Natural killer cell treated with Interleukin-12 subunit alpha and Interleukin-12 subunit beta and Interleukin-15 and Interleukin-18, amount 100 ng/mL, for 72 hours (primary cell): ENCODE results near the gene PCDHB7. TPM values are rescaled to one million over a fixed set of nuclear protein-coding genes. Genes with fewer than 3 reads are reported as not detected.
"Not testable (repeated sequence)": the region's sequence is repeated elsewhere in the genome, so short reads cannot be mapped to it uniquely, and the experiment has no call there.

Source experiments
- ATAC-seq, 2 donors: fragments of 150-1000 bp; cut with Tn5 transposase in 1 of 2; sonication (Bioruptor Pico), chemical (Tn5 transposase) in 1 of 2; 2 replicates each; pipeline ENCODE4 v1.10.0; 2021
- DNase-seq: peaks from one replicate; pipeline ENCODE4 v3.0.0; 2022; ENCODE audit warnings: low spot score
- H3K27ac Mint-ChIP-seq, 2 donors: 1 replicate in 1 of 2; 2 replicates in 1 of 2; pipeline ENCODE4 v1.8.0; 2022; ENCODE audit warnings: mixed read lengths in 2 of 2, mild to moderate bottlenecking in 1 of 2, moderate library complexity in 1 of 2
- H3K27me3 Mint-ChIP-seq, 2 donors: 1 replicate in 1 of 2; 2 replicates in 1 of 2; pipeline ENCODE4 v1.8.0; 2022; ENCODE audit warnings: mixed read lengths in 2 of 2
- H3K36me3 Mint-ChIP-seq: one replicate; pipeline ENCODE4 v1.8.0; 2022; ENCODE audit warnings: mixed read lengths
- H3K4me1 Mint-ChIP-seq, 2 donors: 1 replicate in 1 of 2; 2 replicates in 1 of 2; pipeline ENCODE4 v1.8.0; 2022; ENCODE audit warnings: low read depth in 2 of 2, mixed read lengths in 2 of 2, mild to moderate bottlenecking in 1 of 2
- H3K4me3 Mint-ChIP-seq: one replicate; pipeline ENCODE4 v1.8.0; 2022; ENCODE audit warnings: mixed read lengths
- H3K9me3 Mint-ChIP-seq: 2 replicates; pipeline ENCODE4 v1.8.0; 2022; ENCODE audit warnings: mixed read lengths
- total RNA-seq, 2 donors: library from RNA; stranded (reverse); gene quantifications; one replicate each; pipeline ENCODE4 v1.2.3, GENCODE V29; 2022

PCDHB7 gene
- total RNA-seq, 2 donors from 2014 or later = not detected

DNA sequence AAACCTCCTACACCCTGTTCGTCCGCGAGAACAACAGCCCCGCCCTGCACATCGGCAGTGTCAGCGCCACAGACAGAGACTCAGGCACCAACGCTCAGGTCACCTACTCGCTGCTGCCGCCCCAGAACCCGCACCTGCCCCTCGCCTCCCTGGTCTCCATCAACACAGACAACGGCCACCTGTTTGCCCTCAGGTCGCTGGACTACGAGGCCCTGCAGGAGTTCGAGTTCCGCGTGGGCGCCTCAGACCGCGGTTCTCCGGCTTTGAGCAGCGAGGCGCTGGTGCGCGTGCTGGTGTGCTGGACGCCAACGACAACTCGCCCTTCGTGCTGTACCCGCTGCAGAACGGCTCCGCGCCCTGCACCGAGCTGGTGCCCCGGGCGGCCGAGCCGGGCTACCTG lies 15.1 kb upstream of the PCDHB7 start:
- not testable (repeated sequence) for H3K9me3 Mint-ChIP-seq, DNase-seq, H3K4me3 Mint-ChIP-seq, H3K27ac Mint-ChIP-seq, H3K4me1 Mint-ChIP-seq, H3K36me3 Mint-ChIP-seq, H3K27me3 Mint-ChIP-seq, ATAC-seq

DNA sequence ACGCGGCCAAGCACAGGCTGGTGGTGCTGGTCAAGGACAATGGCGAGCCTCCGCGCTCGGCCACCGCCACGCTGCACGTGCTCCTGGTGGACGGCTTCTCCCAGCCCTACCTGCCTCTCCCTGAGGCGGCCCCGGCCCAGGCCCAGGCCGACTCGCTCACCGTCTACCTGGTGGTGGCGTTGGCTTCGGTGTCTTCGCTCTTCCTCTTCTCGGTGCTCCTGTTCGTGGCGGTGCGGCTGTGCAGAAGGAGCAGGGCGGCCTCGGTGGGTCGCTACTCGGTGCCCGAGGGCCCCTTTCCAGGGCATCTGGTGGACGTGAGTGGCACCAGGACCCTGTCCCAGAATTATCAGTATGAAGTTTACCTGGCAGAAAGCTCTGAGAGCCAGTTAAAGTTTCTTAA lies 14.5 kb upstream of the PCDHB7 start:
- H3K4me3 Mint-ChIP-seq, H3K9me3 Mint-ChIP-seq, H3K27ac Mint-ChIP-seq, DNase-seq, H3K27me3 Mint-ChIP-seq, H3K4me1 Mint-ChIP-seq, H3K36me3 Mint-ChIP-seq, ATAC-seq: not testable (repeated sequence)

GRCh38 chr5:141174291-141175104 lies 2.1 kb downstream of the PCDHB7 start:
- not testable (repeated sequence) for H3K36me3 Mint-ChIP-seq, H3K27ac Mint-ChIP-seq, H3K4me1 Mint-ChIP-seq, ATAC-seq, DNase-seq, H3K9me3 Mint-ChIP-seq, H3K4me3 Mint-ChIP-seq
- peaks cover 6 to 22% of the 10 kb centered on the region in 2 donors for H3K27me3 Mint-ChIP-seq

GRCh38 chr5:141175933-141176332 lies 3.5 kb downstream of the PCDHB7 start:
- peaks cover 6% of the 10 kb centered on the region for H3K36me3 Mint-ChIP-seq
- ATAC-seq = no peak
- H3K27ac Mint-ChIP-seq = no peak overlapping the region
- H3K4me1 Mint-ChIP-seq = no peaks in the 10 kb centered on the region
- DNase-seq = no peak
- H3K27me3 Mint-ChIP-seq = peaks cover 6 to 9% of the 10 kb centered on the region in 2 donors
- H3K4me3 Mint-ChIP-seq = no peak overlapping the region
- no peaks in the 10 kb centered on the region for H3K9me3 Mint-ChIP-seq

DNA sequence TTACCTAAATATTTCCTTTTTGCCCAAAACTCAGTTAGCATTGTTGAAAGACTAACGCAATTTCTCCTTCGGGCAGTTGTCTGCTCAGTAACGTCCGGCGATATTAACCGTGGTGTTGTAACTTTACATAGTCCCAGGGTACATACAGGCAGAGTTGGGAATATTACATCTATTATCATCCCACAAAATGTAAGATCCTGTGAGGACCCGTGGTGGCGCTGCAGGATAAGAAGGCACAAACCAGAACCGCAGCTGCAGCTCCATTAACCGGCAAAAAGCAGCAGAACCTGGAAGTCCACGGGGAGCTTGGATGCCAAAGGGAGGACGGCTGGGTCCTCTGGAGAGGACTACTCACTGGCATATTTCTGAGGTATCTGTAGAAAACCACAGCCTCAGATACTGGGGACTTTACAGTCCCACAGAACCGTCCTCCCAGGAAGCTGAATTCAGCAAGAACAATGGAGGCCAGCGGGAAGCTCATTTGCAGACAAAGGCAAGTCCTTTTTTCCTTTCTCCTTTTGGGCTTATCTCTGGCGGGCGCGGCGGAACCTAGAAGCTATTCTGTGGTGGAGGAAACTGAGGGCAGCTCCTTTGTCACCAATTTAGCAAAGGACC lies 5.2 kb downstream of the PCDHB7 start, which contains the start of gene PCDHB8:
Gene PCDHB8, plus strand, starts transcription at position 214 of the 615 bp plus-strand sequence. Its CDS starts 245 bp downstream, at position 459.
- not testable (repeated sequence) for H3K4me1 Mint-ChIP-seq, H3K36me3 Mint-ChIP-seq, H3K4me3 Mint-ChIP-seq, H3K27ac Mint-ChIP-seq, DNase-seq, H3K9me3 Mint-ChIP-seq, ATAC-seq
- H3K27me3 Mint-ChIP-seq = peaks cover 10 to 11% of the 10 kb centered on the region in 2 donors

DNA sequence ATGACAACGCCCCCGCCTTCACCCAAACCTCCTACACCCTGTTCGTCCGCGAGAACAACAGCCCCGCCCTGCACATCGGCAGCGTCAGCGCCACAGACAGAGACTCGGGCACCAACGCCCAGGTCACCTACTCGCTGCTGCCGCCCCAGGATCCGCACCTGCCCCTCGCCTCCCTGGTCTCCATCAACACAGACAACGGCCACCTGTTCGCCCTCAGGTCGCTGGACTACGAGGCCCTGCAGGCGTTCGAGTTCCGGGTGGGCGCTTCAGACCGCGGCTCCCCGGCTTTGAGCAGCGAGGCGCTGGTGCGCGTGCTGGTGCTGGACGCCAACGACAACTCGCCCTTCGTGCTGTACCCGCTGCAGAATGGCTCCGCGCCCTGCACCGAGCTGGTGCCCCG lies 6.9 kb downstream of the PCDHB7 start:
- not testable (repeated sequence) for ATAC-seq, H3K36me3 Mint-ChIP-seq, H3K4me3 Mint-ChIP-seq, H3K4me1 Mint-ChIP-seq, H3K27ac Mint-ChIP-seq, H3K9me3 Mint-ChIP-seq, DNase-seq
- H3K27me3 Mint-ChIP-seq = peaks cover 9 to 11% of the 10 kb centered on the region in 2 donors

- H3K36me3 Mint-ChIP-seq = not testable (repeated sequence)
Measured at GRCh38 chr5:141179876-141180275, 7.4 kb downstream of the PCDHB7 start.

GRCh38 chr5:141180313-141180712 lies 7.9 kb downstream of the PCDHB7 start:
- no peak overlapping the region for H3K4me3 Mint-ChIP-seq
- peaks cover 12% of the 10 kb centered on the region for H3K36me3 Mint-ChIP-seq
- no peak overlapping the region for H3K27ac Mint-ChIP-seq
- ATAC-seq = no peak
- peaks cover 3% of the 10 kb centered on the region for H3K9me3 Mint-ChIP-seq
- no peak for DNase-seq
- H3K4me1 Mint-ChIP-seq = peaks cover 0 to 3% of the 10 kb centered on the region in 2 donors
- H3K27me3 Mint-ChIP-seq = peaks cover 16% of the 10 kb centered on the region in 2 donors

More at GRCh38 chr5:141179876-141180275, 7.4 kb downstream of the PCDHB7 start:
- H3K27me3 Mint-ChIP-seq = peaks cover 13 to 15% of the 10 kb centered on the region in 2 donors
- H3K9me3 Mint-ChIP-seq, H3K4me1 Mint-ChIP-seq, ATAC-seq, H3K27ac Mint-ChIP-seq, DNase-seq, H3K4me3 Mint-ChIP-seq: not testable (repeated sequence)

GRCh38 chr5:141182248-141182647 lies 9.8 kb downstream of the PCDHB7 start, which contains the start of gene PCDHB16:
TSS of gene PCDHB16 (plus strand) at chr5:141182387. CDS start at chr5:141182560, 173 bp downstream.
- ATAC-seq = no peak
- no peak within 1 kb of the TSS for H3K4me3 Mint-ChIP-seq
- H3K36me3 Mint-ChIP-seq = peaks cover 20% of the 10 kb centered on the region
- no peak for DNase-seq
- peaks cover 16 to 30% of the 10 kb centered on the region in 2 donors for H3K27me3 Mint-ChIP-seq
- no peak within 1 kb of the TSS for H3K27ac Mint-ChIP-seq
- peaks cover 3 to 6% of the 10 kb centered on the region in 2 donors for H3K4me1 Mint-ChIP-seq
- H3K9me3 Mint-ChIP-seq = peaks cover 3% of the 10 kb centered on the region

GRCh38 chr5:141184117-141184855 lies 11.8 kb downstream of the PCDHB7 start:
- not testable (repeated sequence) for H3K4me1 Mint-ChIP-seq, H3K27ac Mint-ChIP-seq, ATAC-seq, H3K9me3 Mint-ChIP-seq, H3K4me3 Mint-ChIP-seq, DNase-seq
- Mint-ChIP-seq H3K27me3 (peaks cover 22 to 43% of the 10 kb centered on the region in 2 donors), H3K36me3 (peaks cover 31% of the 10 kb centered on the region)

GRCh38 chr5:141186897-141187512 lies 14.6 kb downstream of the PCDHB7 start, which contains the start of gene PCDHB9:
TSS of gene PCDHB9 (plus strand) at chr5:141187161. CDS start at chr5:141187319, 158 bp downstream.
- ATAC-seq (no peak), DNase-seq (no peak)
- H3K27ac Mint-ChIP-seq = no peak within 1 kb of the TSS

GRCh38 chr5:141188682-141189081 lies 16.2 kb downstream of the PCDHB7 start:
- not testable (repeated sequence) for H3K4me1 Mint-ChIP-seq, ATAC-seq, H3K27ac Mint-ChIP-seq

More at GRCh38 chr5:141186897-141187512, 14.6 kb downstream of the PCDHB7 start, which contains the start of gene PCDHB9:
- peaks cover 5 to 6% of the 10 kb centered on the region in 2 donors for H3K4me1 Mint-ChIP-seq
- peak within 1 kb of the TSS; percentile 44 for H3K4me3 Mint-ChIP-seq
- H3K9me3 Mint-ChIP-seq = peaks cover 6% of the 10 kb centered on the region
- peaks cover 24 to 42% of the 10 kb centered on the region in 2 donors for H3K27me3 Mint-ChIP-seq
- H3K36me3 Mint-ChIP-seq = peaks cover 31% of the 10 kb centered on the region

GRCh38 chr5:141189131-141189530 lies 16.7 kb downstream of the PCDHB7 start:
- not testable (repeated sequence) for H3K4me1 Mint-ChIP-seq, H3K9me3 Mint-ChIP-seq, H3K27ac Mint-ChIP-seq, ATAC-seq, H3K4me3 Mint-ChIP-seq, DNase-seq
- peaks cover 26% of the 10 kb centered on the region for H3K36me3 Mint-ChIP-seq
- peaks cover 20 to 44% of the 10 kb centered on the region in 2 donors for H3K27me3 Mint-ChIP-seq

More at GRCh38 chr5:141188682-141189081, 16.2 kb downstream of the PCDHB7 start:
- peaks cover 20 to 44% of the 10 kb centered on the region in 2 donors for H3K27me3 Mint-ChIP-seq
- H3K36me3 Mint-ChIP-seq = peaks cover 26% of the 10 kb centered on the region
- not testable (repeated sequence) for H3K9me3 Mint-ChIP-seq, H3K4me3 Mint-ChIP-seq, DNase-seq
